ENCODE measurements around the gene CELF5.
"Not testable (repeated sequence)": the region's sequence is repeated elsewhere in the genome, so short reads cannot be mapped to it uniquely, and the experiment has no call there.

CELF5 gene

DNA sequence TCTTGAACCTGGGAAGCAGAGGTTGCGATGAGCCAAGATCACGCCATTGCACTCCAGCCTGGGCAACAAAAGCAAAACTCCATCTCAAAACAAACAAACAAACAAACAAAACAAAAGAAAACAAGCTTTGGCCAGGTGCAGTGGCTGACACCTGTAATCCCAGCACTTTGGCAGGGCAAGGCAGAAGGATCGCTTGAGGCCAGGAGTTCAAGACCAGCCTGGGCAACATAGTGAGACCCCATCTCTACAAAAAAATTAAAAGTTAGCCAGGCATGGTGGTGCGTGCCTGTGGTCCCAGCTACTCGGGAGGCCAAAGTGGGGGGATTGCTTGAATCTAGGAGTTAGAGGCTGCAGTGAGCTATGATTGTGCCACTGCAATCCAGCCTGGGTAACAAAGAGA lies 64.0 kb downstream of the CELF5 start:
- not testable (repeated sequence) for DNase-seq (ENCODE audit: extremely low read depth in 1 of 2, low read depth in 1 of 2)

DNA sequence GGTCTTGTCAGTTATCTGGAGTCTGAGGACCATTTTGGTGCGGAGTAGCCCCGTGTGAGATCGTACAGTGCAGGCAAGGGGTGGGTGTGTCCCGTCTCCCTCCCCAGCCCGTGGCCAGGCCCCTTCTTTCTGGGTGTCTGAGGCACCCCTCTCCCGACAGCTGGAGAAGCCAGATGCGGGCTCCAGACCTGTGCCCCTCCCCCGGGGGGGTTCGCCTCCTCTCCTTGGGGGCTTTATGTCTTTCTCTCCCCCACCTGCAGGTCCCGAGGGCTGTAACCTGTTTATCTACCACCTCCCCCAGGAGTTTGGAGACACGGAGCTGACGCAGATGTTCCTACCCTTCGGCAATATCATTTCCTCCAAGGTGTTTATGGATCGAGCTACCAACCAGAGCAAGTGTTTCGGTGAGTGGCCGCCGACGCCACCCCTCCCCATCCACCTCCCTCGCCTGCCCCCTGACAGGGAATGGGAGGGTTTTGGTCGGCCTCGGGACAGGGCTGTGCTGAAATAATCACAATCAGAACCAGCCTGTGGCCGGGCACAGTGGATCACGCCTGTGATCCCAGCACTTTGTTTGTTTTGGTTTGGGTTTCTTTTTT lies 65.6 kb downstream of the CELF5 start:
- DNase-seq (ENCODE audit: extremely low read depth in 1 of 2, low read depth in 1 of 2) = no peak

DNA sequence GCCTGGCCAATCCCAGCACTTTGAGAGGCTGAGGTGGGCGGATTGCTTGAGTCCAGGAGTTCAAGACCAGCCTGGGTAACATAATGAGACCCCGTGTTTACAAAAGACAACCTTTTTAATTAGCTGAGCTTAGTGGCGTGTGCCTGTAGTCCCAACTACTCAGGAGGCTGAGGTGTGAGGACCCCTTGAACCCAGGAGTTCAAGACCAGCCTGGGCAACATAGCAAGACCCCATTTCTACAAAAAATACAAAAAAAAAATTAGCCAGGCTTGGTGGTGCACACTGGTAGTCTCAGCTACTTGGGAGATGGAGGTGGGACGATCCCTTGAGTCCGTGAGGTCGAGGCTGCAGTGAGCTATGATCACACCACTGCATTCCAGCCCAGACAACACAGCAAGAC lies 66.4 kb downstream of the CELF5 start:
- DNase-seq (ENCODE audit: extremely low read depth in 1 of 2, low read depth in 1 of 2) = not testable (repeated sequence)

DNA sequence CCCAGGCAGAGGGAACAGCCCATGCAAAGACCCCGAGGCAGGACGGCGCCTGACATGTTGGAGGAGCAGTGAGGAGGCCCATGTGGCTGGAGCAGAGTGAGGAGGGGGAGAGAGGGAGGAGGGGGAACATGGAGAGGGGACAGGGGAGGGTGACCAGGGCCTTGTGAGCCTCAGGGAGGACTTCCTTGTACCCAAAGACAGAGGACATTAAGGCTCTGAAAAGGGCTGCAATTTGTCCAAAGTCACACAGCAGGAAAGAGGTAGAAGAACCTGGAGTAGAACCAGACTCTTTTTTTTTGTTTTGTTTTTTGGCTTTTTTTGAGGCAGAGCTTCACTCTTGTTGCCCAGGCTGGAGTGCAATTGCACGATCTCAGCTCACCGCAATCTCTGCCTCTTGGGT lies 67.2 kb downstream of the CELF5 start:
- DNase-seq (ENCODE audit: extremely low read depth in 1 of 2, low read depth in 1 of 2) = no peak

DNA sequence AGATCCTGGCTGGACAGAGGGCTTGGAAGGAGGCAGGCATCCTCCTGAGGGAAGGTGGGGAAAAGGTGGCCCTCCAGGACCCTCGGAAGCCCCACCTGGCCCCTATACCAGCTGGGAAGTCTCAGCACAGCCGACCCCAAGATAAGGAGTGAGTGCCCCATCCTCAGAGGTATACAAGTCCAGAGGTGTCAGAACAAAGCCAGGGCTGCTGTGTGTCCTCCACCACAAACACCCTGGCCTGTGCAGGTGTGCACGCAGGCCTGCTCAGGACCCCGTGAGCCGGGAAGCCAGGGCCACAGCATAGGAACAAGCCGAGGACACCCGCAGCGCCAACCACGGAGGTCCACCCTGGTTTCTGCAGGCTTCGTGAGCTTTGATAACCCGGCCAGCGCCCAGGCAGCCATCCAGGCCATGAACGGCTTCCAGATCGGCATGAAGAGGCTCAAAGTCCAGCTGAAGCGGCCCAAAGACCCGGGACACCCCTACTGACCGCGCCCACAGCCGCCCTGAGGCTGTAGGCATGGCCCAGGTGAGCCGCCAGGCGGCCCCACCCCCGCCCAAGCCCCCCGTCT lies 68.6 kb downstream of the CELF5 start:
- DNase-seq (ENCODE audit: extremely low read depth in 1 of 2, low read depth in 1 of 2) = no peak

DNA sequence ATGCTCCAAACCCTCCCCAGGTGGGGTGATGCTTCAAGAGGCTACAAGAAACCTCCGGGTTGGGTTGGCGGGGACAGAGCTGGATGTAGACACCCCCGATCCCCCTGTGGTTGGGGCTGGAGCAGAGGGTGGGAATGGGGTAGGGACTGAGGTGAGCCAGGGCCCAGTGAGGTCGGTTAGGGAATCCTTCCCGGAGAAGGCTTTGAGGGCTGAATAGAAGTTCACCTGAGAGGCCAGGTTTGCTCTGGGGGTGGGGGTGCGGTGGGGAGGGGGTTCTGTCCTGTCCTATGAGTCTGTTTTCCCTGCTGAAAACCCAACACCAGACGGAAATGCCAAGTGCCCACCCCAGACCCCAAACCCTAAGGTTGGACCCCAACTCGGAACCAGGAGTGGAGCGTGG lies 69.1 kb downstream of the CELF5 start:
- DNase-seq (ENCODE audit: extremely low read depth in 1 of 2, low read depth in 1 of 2) = no peak

DNA sequence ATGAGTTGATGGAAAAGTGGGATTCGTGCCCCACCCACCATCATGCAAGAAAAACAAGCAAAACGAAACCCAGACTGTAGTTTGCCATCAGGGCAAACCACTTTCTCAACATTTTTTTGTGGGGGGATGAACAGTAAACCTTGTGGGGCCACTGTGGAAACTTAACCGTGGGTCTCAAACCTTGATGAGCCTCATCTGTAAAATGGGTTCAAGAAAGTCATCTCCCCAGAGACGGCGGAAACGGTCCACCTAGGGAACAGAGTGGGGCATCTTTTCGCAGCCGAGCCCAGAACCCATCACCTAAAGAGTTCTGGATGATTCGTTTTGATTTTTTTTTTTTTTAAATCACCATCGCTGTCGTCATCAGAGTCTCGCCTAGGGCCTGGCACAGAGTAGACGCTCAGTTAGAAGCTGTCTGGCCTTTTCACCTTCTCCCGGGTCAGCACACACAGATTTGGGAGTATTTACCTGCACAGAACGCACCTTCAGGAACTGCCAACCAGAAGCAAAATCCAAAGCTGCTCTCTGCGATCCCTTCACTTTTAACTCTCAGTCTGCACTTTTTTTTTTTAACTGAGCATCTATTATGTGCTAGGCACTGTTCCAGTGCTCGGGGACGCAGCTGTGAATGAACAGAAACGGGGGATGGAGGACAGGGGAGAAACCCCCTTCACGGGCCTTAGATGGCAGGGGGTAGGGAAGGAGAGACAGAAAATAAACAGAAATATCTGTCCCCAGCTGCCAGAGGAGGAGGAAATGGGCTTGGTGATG lies 69.8 kb downstream of the CELF5 start:
- DNase-seq (ENCODE audit: extremely low read depth in 1 of 2, low read depth in 1 of 2) = no peak

DNA sequence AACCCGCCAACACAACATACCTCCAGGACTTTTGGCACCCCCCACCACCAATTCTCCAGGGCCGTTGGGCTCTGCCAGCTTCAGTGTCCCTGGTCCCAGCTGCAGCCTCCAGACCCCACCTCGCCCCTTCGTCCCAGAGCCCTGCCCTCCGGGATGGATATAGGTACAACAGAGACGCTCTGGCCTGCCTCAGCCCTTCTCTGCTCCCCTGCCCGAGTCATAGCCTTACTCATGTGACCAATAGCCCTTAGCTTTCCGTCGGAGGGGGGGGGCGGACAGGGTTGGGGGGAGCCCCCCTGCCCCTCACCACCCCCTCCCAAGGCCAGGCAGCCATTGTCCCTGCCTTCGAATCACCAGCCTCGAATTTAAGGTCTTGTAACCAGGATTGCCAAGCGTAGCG lies 71.1 kb downstream of the CELF5 start:
- no peak for DNase-seq (ENCODE audit: extremely low read depth in 1 of 2, low read depth in 1 of 2)

DNA sequence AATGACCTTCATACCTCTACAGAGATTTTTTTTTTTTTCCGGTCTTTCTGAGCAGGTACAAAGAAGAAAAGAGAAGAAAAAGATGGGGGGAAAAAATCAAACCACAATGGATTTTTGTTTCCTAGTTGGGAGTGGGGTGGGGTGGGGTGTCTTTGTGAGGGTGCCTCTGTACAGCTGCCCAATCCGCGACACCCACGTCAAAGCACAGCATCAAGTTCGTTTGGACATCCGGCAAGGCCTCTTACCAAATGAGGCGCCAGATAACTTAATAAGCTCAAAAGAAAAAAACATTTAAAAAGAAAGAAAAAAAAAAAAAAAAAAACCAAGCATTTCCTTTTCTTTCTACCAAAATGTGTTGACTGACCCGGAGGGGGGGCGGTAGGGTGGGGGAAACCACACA lies 71.6 kb downstream of the CELF5 start:
- no peak for DNase-seq (ENCODE audit: extremely low read depth in 1 of 2, low read depth in 1 of 2)

DNA sequence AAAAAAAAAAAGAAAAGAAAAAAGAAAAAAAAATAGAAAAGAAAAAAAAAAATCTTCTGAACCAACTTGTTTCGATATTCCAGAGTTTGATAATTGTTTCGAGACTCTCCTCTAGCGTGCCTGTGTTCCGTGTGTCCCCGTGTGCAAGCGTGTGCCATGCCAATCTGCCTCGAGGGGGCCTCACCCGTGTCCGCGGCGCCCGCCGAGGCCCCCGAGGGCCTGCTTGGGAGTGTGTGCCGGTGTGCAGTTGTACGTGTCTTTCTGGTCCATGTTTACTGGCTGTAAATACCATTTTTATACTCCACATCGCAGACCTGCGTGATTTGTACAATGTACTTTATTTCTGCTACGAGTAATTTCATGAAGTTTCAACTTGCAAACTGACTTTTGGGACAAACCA lies 72.0 kb downstream of the CELF5 start:
- DNase-seq (ENCODE audit: extremely low read depth in 1 of 2, low read depth in 1 of 2) = no peak

DNA sequence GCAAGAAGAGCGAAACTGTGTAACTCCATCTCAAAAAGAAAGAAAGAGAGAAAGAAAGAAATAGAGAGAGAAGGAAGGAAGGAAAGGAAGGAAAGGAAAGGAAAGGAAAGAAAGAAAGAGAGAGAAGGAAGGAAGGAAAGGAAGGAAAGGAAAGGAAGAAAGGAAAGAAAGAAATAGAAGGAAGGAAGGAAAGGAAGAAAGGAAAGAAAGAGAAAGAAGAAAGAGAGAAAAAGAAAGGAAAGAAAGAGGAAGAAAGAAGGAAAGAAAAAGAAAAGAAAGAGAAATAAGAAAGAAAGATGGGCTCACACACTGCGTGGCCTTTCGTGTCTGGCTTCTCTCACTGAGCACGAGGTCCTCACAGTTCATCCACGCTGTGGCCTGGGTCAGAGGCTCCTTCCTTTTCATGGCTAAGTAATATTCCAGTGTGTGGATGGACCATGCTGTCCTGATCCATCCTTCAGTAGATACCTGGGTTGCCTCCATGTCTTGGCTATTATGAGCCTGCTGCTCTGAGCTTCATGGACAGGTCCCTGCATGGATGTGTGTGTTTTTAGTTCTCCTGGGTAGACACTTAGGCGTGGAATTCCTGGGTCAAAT lies 74.5 kb downstream of the CELF5 start:
- DNase-seq (ENCODE audit: extremely low read depth in 1 of 2, low read depth in 1 of 2) = no peak

DNA sequence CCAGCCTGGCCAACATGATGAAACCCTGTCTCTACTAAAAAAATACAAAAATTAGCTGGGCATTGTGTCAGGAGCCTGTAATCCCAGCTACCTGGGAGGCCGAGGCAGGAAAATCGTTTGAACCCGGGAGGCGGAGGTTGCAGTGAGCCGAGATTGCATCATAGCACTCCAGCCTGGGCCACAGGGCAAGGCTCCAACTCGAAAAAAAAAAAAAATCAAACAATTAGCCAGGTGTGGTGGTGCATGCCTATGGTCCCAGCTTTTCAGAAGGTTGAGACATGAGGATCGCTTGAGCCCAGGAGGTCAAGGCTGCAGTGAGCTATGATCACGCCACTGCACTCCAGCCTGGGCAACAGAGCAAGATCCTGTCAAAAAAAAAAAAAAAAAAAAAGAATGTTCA lies 76.1 kb downstream of the CELF5 start:
- not testable (repeated sequence) for DNase-seq (ENCODE audit: extremely low read depth in 1 of 2, low read depth in 1 of 2)

DNA sequence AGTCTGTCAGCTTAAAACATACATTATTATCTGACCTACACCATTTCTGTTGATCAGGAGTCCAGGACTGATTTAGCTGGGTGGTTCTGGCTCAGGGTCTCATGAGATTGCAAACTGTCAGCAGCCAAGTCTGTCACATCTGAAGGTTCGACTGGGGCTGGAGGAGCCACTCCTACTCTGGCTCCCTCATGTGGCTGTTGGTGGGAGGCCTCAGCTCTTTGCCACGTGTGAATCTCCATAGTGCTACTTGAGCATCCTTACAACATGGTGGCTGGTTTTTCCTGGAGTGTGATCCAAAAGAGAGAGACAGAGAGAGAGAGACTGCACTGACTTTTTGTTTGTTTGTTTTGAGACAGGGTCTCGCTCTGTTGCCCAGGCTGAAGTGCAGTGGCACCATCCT lies 78.3 kb downstream of the CELF5 start:
- DNase-seq (ENCODE audit: extremely low read depth in 1 of 2, low read depth in 1 of 2) = no peak

DNA sequence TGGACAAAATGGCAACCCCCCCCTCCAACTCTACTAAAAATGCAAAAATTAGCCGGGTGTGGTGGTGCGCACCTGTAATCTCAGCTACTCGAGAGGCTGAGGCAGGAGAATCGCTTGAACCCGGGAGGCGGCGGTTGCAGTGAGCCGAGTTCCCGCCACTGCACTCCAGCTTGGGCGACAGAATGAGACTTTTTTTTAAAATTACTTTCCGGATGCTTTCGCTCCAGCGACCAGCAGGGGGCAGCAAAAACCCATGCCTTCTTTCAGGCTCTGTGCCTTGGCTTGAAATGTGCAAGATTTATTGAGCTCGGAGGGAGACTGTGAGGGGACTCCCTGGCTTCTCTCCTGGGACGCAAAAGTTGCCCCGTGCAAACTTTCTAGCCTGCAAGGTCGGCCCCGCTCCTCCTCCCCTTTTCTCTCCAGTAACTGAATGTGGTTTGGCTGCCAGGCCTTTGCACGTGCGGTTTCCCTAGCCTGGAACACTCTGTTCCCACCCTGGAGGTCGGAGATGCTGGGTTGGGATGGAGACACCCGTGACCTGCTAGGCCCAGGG lies 80.5 kb downstream of the CELF5 start:
- peak; percentile 38 to 49 for DNase-seq (ENCODE audit: extremely low read depth in 1 of 2, low read depth in 1 of 2)

DNA sequence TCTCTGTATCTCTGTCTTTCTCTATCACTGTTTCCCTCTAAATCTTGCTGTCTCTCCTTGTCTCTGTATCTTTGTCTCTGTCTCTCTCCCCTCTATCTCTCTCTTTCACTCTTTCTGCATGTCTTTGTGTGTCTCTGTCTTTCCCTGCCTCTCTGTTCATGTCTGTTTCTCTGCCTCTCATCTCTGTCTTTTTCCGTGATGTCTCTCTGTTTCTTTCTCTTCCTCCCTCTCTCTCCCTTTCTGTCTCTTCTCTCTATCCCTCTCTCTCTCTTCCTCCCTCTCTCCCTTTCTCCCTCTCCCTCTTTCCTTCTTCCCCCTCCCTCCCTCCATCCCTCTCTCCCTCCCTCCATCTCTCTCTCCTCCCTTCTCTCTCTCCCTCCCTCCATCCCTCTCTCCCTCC lies 85.3 kb downstream of the CELF5 start:
- no peak for DNase-seq (ENCODE audit: extremely low read depth in 1 of 2, low read depth in 1 of 2)

DNA sequence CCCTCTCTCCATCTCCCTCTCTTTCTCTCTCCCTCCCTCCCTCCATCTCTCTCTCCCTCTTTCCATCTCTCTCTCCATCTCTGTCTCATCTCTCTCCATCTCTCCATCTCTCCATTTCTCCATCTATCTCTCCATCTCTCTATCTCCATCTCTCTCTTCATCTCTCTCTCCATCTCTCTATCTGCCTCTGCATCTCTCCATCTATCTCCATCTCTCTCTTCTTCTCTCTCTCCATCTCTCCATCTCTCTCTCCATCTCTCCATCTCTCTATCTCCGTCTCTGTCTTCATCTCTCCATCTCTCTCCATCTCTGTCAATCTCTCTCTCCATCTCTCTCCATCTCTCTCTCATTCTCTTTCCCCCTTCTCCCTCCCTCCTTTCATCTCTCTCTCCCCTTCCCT lies 85.8 kb downstream of the CELF5 start:
- no peak for DNase-seq (ENCODE audit: extremely low read depth in 1 of 2, low read depth in 1 of 2)

DNA sequence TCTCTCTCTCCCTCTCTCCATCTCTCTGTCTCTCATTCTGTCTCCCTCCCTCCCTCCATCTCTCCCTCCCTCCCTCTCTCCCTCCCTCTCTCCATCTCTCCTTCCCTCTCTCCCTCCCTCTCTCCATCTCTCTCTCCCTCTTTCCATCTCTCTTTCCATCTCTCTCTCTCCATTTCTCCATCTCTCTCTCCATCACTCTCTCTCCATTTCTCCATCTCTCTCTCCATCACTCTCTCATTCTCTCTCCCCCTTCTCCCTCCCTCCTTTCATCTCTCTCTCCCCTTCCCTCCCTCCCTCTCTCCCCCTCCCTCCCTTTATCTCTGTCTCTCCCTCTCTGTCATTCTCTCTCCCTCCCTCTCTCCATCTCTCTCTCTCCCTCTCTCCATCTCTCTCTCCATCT lies 86.2 kb downstream of the CELF5 start:
- DNase-seq (ENCODE audit: extremely low read depth in 1 of 2, low read depth in 1 of 2) = no peak

DNA sequence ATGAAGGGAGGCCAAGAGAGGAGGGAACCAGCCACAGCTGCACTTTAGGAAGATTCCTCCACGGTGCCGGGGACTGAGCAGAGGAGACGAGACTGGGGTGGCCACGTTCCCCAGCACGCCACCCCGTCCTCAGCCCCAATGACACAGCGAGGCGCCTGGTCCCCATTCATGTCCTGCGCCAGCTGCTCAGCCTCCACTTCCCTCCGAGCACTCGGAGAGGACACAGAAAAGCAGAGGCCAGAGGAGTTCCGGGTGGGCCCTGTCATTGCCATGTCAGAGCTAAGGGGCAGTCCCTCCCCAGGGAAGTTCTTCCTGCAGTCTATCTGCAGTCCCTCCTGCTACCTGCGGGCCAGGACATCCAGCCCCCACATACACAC lies 88.7 kb downstream of the CELF5 start:
- DNase-seq (ENCODE audit: extremely low read depth in 1 of 2, low read depth in 1 of 2) = no peak

DNA sequence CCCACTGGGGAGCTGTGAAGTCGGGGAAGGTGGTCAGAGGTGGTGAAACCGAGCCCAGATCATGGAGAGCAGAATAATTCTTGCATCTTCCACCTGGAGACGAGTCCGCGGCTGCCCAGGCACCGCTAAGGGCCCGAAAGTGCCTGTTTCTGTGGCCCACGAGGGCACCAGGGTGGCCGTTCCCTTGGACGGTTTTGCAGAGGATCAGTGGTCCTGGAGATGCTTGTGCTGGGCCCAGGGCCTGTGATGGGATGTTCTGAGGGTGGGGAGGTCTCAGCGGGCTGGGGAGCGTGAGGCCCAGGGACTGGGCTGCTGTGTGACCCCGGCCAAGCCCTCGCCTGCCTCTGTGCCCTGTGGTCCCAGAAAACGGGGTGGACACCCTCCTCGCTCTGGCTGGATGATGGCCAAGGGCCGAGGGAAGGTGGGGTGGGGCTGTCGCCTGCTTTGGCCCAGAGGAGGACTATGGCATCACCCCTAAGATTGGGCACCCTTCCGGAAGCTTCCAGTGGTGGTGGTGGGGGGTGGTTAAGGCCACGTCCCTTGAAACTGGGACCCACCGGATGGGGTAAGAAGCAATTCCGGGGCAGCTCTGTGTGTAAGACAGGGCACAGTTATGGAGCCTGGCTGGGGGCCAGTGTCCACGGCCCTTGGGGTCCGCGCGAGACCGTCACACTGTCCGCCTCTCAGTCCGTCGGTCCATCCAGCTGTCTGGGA lies 90.7 kb downstream of the CELF5 start:
- DNase-seq (ENCODE audit: extremely low read depth in 1 of 2, low read depth in 1 of 2) = no peak

DNA sequence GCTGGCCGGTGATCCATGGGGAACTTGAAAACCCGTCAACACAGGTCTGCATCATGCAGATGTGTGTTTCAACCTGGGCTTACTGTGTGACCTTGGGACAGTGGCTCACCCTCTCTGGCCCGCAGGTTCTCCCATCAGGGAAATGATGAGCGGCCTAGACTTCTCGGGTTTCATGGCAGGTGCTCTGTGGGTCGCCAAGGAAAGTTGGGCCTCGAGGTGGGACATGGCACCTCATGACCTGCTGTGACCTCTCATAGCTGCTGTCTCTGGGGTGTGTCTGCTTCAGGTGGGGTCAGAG lies 91.2 kb downstream of the CELF5 start:
- no peak for DNase-seq (ENCODE audit: extremely low read depth in 1 of 2, low read depth in 1 of 2)

DNA sequence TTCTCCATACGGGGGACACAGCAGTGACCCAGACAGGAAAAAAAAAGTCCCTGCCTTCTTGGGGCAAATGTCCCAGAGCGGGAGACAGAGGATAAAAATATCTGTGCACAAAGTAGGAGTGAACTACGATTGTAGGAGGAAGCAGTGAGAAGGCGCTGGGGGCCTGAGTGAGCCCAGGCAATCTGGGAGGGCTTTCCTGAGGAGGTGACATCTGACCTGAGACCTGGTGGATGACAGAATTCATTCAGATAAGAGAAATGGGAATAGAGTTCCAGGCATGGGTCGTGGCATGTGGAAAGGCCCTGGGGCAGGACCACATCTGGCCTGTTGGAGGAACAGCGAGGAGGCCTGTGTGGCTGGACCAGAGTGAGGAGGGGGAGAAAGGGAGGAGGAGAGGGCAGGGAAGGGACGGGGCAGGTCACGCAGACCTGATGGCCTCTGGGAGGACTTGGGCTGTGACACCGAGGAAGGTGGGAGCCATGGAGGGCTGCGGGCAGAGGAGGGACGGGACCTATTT lies 91.7 kb downstream of the CELF5 start:
- DNase-seq (ENCODE audit: extremely low read depth in 1 of 2, low read depth in 1 of 2) = no peak

Measured in stimulated activated CD8-positive, alpha-beta memory T cell treated with anti-CD3 and anti-CD28 coated beads, Interleukin-7, amount 100 ng/mL, for 48 hours (primary cell).